Measurements from ENCODE around the gene DNHD1. TPM values are rescaled to one million over a fixed set of nuclear protein-coding genes. Genes with fewer than 3 reads are reported as not detected.

DNHD1 gene
- total RNA-seq, 1 donor from 2014 or later: 4.4 TPM

DNA sequence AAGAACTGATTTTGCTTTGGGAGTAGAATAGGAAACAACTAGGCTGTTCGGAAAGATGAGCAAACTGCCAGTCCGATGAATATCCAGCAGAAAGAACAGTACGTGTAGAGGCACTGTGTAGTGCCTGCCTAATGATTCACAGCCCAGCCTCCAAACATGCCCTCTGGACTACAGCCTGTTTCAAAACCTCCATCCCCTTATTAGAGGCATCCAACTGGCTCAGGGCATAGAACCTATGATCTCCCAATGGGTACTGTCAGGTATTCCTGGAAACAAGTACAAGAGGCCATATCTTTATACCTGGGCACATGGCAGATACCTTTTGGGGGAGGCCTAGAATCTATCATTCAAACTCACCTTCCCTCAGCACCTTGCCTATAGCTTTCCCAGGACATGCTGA is 101.5 kb downstream of the DNHD1 start:
- Histone ChIP-seq H3K4me3 (no peak overlapping the region), H3K36me3 (peaks cover 36% of the 10 kb centered on the region), H3K27me3 (ENCODE audit: low read depth) (no peaks in the 10 kb centered on the region), H3K4me1 (peaks cover 98% of the 10 kb centered on the region), H3K27ac (replicated peaks) (peak overlapping the region; percentile 83), H3K9me3 (replicated peaks) (no peaks in the 10 kb centered on the region)
- no peak for DNase-seq
- intact Hi-C loops (cut with micrococcal nuclease): no loop called here
- TF ChIP-seq, protein P1, sequence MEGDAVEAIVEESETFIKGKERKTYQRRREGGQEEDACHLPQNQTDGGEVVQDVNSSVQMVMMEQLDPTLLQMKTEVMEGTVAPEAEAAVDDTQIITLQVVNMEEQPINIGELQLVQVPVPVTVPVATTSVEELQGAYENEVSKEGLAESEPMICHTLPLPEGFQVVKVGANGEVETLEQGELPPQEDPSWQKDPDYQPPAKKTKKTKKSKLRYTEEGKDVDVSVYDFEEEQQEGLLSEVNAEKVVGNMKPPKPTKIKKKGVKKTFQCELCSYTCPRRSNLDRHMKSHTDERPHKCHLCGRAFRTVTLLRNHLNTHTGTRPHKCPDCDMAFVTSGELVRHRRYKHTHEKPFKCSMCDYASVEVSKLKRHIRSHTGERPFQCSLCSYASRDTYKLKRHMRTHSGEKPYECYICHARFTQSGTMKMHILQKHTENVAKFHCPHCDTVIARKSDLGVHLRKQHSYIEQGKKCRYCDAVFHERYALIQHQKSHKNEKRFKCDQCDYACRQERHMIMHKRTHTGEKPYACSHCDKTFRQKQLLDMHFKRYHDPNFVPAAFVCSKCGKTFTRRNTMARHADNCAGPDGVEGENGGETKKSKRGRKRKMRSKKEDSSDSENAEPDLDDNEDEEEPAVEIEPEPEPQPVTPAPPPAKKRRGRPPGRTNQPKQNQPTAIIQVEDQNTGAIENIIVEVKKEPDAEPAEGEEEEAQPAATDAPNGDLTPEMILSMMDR (IDR thresholded peaks at IDR 0.05; ENCODE audit: borderline replicate concordance): no peak

DNA sequence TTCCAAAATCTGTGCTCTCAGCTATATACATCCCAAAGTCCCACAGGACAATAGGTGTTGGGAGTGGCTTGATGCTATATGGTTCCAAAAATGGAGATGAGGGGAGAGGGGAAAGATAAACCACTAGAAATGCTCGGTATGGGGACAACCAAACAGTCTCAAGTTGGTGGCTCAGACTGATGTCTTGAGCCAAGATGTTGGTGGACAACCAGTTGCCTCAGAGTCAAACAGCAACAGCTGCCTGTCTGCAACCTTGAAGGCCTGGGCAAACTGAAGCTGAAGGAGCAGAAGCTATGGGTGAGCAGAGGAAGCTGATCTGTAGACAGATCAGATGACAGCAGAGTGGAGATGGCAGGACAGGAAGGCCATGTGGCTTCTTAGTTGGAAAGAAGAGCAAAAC is 102.4 kb downstream of the DNHD1 start:
- no peak overlapping the region for H3K4me3 ChIP-seq
- H3K27me3 ChIP-seq (ENCODE audit: low read depth): no peaks in the 10 kb centered on the region
- no peaks in the 10 kb centered on the region for H3K9me3 ChIP-seq (replicated peaks)
- no peak overlapping the region for H3K27ac ChIP-seq (replicated peaks)
- DNase-seq: no peak
- H3K4me1 ChIP-seq: peaks cover 98% of the 10 kb centered on the region
- H3K36me3 ChIP-seq: peaks cover 36% of the 10 kb centered on the region
- TF ChIP-seq, protein P1 (IDR thresholded peaks at IDR 0.05; ENCODE audit: borderline replicate concordance): no peak
- intact Hi-C loops (cut with micrococcal nuclease): no loop called here

DNA sequence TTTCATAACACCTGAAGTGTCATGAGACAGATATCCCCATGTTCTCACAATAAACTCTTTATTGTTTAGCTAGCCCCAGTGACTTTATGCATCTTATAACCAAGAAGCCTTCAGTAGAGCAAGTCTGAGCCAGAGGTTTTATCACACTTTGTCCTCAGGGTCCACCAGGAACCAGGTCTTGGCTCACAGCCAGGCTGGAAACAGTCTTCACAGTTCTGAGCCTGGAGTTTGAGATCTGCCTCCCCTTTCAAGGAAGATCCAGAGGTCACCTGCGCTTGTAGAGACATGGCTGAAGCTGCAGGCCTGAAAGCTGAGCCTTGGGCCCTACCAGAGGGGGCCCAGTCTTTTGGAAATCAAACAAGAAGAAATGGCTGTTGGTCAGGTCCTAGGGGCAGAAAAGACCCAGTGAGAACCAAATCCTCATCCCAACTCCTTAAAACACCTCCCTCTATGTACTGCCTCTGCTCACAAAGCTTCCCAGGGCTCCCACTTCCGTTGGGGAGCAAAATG is 102.9 kb downstream of the DNHD1 start:
- Histone ChIP-seq H3K27ac (replicated peaks) (no peak overlapping the region), H3K9me3 (replicated peaks) (no peaks in the 10 kb centered on the region), H3K4me3 (no peak overlapping the region), H3K27me3 (ENCODE audit: low read depth) (no peaks in the 10 kb centered on the region), H3K4me1 (peaks cover 98% of the 10 kb centered on the region), H3K36me3 (peaks cover 36% of the 10 kb centered on the region)
- intact Hi-C loops (cut with micrococcal nuclease): no loop called here
- TF ChIP-seq, protein P1 (IDR thresholded peaks at IDR 0.05; ENCODE audit: borderline replicate concordance): no peak
- DNase-seq: no peak

DNA sequence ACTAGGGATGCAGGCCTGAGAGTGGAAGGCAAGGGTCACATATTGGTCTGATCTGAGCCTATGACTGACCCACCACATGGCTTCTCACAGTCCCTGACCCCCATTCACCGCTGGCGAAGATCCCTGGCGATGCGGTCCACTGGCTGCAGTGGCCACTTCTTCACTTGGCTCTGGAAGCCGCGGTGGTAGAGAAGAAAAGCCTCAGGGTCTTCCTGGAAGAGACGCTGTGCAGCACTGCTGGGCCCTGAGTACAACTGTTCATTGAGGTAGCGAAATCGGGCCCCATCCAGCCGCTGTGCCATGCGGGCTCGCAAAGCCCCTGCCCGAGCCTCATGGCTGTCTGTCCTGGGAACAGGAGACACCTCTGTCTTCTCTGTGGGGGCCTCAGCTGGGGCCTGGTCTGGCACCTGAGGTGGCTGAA is 104.0 kb downstream of the DNHD1 start:
- intact Hi-C loops (cut with micrococcal nuclease): no loop called here
- Histone ChIP-seq H3K27ac (replicated peaks) (no peak overlapping the region), H3K9me3 (replicated peaks) (no peaks in the 10 kb centered on the region), H3K36me3 (peaks cover 36% of the 10 kb centered on the region), H3K4me3 (no peak overlapping the region), H3K4me1 (peaks cover 98% of the 10 kb centered on the region), H3K27me3 (ENCODE audit: low read depth) (no peaks in the 10 kb centered on the region)
- DNase-seq: no peak
- TF ChIP-seq, protein P1 (IDR thresholded peaks at IDR 0.05; ENCODE audit: borderline replicate concordance): no peak

DNA sequence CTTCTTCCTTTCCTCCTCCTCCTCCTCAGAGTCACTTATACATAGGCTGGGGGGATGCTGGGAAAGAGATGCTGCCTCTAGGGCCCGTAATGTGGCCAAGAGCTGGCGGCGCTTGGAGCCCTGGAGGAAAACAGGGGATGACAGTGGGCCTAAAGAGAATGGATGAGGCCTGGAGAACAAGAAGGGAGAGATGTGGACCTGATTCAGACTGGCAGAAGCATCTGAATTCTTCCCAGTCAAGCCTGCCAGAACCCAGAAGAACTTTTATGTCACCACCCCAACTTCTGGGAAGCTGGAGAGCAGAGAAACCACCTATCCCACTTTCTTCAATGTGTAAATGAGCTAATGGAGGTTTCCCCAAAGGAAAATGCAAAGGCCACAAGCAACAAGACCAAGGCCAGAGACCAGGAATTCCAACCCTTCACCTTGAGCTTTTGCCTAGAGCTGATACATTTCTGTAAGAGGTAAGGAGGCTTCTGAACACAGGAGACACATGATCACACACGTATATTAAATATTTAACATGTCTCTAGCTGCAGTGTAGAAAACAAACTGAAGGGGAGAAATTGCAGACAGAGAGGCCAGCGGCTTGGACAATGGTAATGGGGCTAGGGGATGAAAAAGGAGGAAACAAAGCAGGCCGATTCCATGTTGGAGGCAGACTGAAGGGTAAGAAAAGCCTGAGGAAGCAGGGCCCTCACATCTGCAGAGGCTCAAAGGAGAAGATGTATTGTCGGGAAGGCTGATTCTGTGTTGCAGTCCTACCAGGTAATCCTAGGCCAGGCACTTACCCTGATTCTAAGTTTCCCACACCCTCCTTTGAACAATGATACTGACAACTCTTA is 105.2 kb downstream of the DNHD1 start:
- H3K9me3 ChIP-seq (replicated peaks): no peaks in the 10 kb centered on the region
- H3K36me3 ChIP-seq: peaks cover 36% of the 10 kb centered on the region
- intact Hi-C loops (cut with micrococcal nuclease): no loop called here
- peak overlapping the region; percentile 98 for H3K27ac ChIP-seq (replicated peaks)
- no peaks in the 10 kb centered on the region for H3K27me3 ChIP-seq (ENCODE audit: low read depth)
- peak overlapping the region; percentile 90 for H3K4me3 ChIP-seq
- peaks cover 98% of the 10 kb centered on the region for H3K4me1 ChIP-seq
- no peak for DNase-seq
- TF ChIP-seq, protein P1 (IDR thresholded peaks at IDR 0.05; ENCODE audit: borderline replicate concordance): no peak
